T-helper 2 cell (primary cell): ENCODE data around the gene ZNF124.
"Not testable (repeated sequence)": the region's sequence is repeated elsewhere in the genome, so short reads cannot be mapped to it uniquely, and the experiment has no call there.

Experiments used
- DNase-seq, 5 experiments: peaks; one replicate each; pipeline versions ENCODE4 v3.0.0 to v3.0.0-alpha.2; 2012 to 2022
- total RNA-seq, 2 donors: gene quantifications; one replicate each; lab custom pipeline; 2026; lab: John Stamatoyannopoulos, UW

Gene ZNF124
- total RNA-seq = 15.9 to 19.6 reads per million in 2 donors

DNA sequence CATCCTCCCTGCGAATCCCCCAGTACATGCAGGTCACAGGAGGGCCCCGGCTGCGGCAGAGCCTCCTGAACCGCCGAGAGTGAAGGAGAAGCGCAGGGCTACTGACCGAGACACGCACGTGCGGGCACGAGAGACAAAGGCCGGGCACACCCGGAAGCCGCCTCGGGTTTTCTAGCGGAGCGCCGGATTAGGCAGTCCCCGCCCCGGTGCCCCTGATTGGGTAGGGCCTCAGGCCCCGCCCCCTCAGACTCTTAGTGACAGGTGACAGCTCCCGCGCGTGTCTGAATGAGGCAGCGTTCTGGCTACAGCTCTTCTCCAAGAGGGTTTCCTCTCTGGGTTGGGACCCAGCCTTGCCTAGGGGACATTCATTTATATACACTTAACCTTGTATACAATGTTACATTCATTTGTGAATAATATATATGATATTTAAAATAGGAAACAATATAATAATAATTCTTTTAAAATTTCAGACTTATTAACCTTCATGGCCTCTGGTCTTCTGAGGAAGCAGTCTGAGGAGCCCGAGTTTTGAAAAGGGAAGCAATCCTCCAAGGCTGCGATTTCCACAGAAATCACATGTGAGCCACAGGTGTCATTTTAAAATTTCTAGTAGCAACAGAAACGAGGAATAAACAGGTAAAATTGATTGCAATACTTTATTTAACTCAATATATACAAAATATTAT, at the start of gene ZNF124:
TSS of gene ZNF124 (minus strand) at position 146 of the 689 bp plus-strand sequence. CDS start at position 3, 143 bp downstream.
- peak in 1 of 5 experiments; percentile 8 for DNase-seq

DNA sequence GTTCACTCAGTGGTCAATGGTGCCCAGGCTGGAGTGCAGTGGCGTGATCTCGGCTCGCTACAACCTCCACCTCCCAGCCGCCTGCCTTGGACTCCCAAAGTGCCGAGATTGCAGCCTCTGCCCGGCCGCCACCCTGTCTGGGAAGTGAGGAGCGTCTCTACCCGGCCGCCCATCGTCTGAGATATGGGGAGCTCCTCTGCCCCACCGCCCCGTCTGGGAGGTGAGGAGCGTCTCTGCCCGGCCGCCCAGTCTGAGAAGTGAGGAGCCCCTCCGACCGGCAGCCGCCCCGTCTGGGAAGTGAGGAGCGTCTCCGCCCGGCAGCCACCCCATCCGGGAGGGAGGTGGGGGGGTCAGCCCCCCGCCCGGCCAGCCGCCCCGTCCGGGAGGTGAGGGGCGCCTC, 48.5 kb upstream of the ZNF124 start:
- DNase-seq = not testable (repeated sequence)

DNA sequence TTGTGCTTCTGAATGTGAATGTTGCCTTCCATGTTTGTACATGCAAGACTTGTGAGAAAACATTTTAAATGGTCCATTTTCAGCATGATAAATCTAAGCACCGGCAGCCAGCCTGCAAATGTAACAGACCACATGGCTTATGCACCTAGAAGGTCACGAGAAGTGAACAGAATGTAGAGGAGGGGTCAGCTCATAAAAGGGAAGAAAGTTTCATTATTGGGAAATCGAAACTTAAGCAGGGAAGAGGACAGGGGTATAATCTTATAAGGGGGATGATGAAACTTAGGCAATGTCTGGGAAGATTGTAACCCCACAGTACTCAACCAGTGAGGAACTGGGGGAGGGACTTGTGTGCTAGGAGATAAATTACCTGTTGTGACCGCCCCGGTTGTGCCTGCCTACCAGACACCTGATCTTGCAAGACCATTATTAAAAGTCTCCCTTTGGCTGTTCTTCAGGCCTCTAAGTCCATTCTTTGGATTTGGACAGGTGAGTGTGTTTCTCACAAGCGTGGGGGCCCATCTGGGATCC, 46.4 kb upstream of the ZNF124 start:
- no peak for DNase-seq

DNA sequence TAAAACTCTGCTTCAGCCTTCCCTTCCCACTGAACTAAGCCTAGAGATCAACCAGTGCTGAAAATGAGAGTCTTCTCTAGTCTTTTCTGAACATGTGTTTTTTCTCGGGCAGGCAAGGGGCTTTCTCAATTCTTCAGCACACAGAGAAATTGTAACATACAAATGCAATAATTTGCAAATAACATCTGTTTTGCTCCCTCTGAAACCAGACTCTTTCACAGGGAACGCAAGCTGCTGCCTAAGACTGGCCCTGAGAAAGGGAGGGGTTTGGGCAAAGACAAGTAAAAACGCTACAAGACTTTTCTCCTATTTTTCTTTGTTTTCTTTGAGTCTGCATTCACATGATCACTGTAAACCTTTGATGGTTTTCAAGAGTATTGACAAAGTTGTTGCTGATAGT, 44.4 kb upstream of the ZNF124 start:
- DNase-seq = no peak

DNA sequence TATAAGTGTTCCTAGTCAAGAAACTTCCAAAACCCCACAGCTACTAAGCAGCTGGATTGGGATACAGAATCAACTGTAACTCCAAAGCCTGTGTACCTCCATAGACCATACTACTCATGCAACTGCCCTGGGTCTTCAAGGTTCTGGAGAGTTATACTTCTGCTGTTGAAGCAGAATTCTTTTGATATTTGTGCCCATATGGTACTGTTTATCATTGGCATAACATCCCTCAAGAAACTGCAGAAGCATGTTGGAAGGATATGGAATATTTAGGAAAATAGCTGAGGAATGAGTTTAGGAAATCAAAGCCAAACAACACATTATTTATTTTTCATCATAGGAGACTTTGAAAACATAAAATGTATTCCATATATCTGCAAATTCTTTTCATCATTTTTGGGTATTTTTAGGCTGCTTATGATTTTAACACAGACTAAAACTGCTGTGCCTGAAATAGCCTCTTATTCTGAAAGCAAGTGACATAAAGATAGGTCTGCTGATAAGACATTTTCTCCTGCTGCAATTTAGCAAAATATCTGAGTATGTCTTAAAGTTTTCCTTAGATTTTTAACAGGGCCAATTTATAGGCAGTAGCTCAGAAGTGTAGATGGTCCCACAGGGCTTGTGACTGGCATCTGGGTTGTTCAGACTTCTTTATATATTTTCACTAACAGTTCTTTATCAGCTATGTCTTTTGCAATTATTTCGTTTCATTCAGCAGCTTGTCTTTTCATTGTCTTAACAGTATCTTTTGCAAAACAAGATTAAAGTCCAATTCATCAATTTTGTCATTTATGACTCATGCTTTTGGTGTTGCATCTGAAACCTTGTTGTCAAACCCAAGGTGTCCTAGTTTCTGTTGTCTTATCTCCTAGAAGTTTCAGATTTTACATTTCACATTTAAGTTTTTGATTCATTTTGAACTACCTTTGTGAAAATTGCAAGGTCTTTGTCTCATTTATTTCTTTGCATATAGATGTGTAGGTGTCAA, 41.1 kb upstream of the ZNF124 start:
- peak in 1 of 5 experiments; percentile 59 for DNase-seq

DNA sequence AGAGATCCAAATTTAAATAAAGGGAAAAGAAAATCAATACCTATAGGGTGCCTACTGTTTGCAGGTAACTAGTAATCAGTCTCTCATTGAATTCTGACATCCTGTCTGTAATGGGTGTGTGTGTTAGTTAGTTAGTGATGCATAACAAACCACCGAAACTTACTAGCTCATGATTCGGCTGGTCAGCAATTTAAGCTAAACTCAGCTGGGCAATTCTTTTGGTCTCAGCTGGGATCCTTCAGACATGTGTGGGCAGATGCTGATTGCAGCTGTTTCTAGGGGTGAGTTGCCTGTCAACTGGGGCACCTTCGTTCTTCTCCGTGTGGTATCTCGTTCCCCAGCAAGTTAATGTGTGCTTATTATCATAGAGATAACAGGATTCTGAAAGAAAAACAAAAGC, 40.2 kb upstream of the ZNF124 start:
- peak in 1 of 5 experiments; percentile 16 for DNase-seq

DNA sequence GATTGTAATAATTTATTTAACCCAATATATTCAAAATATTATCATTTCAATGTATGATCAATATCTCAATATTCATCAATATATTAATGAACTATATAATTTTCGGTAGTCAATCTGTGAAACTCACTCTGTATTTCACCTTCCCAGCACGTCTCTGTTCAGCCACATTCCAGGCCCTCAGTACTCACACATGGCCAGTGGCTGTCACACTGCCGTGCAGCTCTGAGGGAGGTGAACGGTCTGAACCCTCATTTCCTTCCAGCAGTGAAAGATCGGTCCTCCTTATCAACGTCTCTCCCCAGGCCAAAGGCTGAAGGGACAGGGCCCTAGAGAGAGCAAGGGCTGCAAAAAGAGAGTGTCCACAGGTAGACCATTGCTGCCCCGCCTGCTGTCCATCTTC, 39.5 kb upstream of the ZNF124 start:
- DNase-seq = no peak

DNA sequence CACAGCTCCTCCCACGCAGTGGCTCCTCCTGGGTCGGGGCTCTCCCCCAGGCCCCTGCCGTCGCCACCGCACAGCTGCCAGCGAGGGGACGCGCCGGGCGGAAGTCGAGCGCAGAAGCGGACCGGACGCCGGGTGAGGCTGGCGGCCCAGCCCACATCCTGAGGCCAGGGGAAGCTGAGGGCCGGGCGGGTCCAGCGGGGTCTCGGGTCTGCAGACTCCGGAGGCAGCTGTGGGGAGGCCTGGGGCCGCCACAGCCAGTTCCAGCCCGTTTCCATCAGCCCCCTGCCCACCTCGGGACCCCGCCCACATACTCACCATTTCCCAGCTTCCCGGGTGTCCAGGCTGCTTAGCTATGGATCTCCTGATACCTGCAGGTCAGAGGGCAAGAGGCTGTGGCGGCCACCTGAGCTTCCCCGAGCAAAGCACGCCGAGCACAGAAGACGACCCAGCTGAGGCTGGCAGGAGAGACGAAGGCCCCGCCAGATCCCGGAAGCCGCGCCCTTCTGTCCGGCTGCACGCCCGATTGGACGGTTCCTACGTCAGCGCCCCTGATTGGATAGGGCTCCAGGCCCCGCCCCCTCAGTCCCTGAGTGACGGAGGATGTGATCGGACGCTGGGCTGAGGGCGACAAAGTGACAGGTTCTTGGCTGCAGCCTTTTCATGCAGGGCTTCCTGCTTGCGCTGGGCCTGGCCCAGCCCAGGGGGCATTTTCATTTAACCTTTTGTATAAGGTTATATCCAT, 38.7 kb upstream of the ZNF124 start:
- peak; percentile 84 to 97 (median 92) for DNase-seq

DNA sequence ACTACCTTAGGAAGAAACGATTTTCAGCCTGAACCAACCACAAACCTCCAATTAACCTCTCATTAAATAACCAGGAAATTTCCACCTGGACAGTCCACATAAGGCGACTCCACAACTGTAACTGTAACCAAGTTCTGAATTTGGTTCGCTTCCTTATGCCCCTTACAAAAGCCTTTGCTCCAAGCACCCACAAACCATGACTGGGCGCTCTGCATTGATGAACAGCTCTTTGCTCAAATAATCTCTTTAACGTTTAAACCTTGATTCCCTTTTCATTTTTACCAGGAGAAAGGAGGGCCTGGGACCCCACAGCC, 38.2 kb upstream of the ZNF124 start:
- DNase-seq = no peak

DNA sequence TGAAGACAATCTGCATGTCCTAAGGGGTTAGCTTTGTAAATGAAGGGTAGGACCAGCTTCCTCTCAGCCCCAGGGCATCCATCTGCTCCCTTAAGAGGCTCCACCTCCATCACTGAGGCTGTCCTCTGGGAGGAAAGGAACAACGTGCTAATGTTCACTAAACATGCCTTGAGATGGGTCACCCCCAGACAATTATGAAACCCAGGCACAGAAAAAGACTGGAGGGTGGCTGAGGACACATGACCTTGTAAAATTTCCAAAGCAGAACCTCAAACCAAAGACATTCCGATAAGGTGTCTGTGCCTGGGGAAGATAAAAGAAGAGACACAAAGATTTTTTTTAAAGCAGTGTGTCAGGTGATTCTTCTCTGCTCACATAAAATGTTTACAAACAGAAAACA, 37.6 kb upstream of the ZNF124 start:
- peak in 1 of 5 experiments; percentile 17 for DNase-seq

DNA sequence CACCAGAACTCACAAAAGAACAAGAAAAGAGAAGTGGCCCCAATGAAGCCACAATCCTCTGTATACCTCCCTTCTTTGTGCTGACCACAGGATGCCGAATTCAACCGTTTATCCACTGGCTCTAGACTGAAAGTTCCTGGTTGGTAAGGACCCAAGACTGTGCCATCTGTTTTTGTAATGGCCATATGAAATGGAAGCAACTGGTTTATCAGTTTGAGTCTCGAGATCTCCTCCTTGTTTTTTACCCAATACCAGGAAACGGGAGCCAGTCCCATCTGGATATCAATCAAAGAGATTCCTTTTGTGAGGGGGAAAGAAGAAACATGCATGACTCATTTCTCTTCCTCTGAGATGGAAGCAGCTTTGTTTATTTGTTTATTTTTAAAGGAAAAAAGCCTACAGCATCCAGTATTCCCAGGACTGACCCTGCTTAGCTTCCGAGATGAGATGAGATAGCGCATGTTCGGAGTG, 32.4 kb upstream of the ZNF124 start:
- DNase-seq = no peak

DNA sequence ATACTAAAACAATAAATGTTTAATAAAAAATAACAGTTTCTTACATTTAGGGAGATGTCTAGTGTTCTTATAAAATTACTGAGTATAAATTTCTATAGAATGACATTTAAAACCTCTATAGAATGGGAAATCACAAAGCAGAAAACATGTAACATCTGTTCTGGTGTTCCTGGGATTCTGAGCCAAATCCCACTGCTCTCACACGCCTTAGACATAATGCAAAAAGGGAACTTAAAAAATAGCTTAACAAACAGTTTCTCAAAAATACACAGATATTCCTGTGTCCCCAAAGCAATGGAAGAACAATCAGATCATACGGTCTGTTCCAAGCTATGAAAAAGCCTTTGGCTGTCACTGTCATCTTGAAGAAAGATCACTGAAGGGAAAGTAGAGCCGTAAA, 27.0 kb upstream of the ZNF124 start:
- no peak for DNase-seq

DNA sequence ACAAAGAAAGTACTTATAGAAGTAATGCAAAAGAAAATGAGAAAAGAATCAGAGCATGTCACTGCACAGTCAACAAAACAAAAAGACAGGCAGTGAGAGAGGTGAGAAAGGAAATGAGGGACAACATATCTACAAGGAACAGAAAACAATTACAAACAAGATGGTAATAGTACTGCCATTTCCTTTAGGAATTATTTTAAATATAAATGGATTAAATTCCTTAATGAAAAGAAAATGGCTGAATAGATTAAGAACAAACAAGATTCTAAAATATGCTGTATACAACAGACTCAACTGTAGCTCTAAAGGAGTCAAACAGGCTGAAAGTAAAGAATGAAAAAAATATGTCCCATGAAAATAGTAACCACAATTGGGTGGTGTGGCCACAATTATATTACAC, 22.1 kb upstream of the ZNF124 start:
- no peak for DNase-seq

DNA sequence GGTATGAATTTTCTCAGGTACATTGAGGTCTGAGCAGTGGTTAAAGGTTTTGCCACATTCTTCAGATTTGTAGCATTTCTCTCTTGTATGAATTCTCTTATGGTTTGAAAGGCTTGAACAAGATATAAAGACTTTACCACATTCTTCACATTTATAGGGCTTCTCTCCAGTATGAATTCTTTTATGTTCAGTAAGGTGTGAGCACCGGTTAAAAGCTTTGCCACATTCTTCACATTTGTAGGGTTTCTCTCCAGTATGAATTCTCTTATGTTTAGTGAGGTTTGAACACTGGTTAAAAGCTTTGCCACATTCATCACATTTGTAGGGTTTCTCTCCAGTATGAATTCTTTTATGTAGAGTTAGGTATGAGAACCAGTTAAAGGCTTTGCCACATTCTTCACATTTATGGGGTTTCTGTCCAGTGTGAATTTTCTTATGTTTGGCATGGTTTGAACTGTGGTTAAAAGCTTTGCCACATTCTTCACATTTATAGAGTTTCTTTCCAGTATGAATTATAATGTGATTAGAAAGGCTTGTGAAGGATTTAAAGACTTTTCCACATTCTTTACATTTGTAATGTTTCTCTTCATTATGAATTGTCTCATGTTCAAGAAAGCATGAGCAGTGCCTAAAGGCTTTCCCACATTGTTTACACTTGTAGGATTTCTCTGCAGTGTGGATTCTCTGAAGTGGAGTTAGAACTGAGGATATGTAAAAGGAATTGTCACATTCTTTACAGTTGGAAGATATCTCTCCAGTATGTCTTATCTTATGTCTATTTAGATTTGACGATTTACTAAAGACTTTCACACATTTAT, 18.4 kb upstream of the ZNF124 start:
- no peak for DNase-seq

DNA sequence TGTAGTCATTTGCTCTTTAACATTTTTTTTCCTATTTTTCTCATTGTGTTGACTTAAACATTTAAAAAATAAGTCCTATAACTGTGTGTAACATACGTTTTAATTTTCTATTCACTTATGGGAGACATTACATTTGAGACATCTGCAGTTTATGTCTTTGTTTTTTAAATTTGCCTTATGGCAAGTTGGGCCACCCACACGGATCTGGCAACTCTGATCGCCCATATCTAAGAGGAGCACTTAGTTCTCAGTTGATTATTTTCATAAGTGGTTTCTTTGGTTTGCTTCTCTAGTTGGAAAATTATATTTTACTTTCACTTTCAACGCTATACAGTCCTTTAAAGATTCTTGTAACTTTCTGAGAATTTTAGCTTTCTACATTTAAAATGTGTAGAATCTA, 13.8 kb upstream of the ZNF124 start:
- no peak for DNase-seq

DNA sequence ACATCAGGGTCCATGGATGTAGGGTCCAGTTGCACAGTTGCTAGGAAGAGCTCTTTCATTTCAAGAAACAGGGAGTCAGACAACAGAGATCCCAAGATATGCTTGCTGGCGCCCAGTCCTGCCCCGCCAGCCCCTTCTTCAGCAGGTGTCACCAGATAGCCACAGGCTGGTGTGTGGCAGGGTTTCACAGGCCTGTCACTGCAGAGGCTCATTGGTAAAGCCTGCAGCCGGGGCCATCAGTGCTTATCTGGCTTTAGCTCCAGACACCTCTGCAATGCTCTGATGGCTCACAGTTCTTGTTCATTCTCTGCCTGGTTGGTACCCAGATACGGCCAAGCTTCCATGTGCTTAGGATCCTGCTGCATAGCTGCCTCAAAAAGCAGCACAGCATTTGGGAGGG, 12.4 kb upstream of the ZNF124 start:
- DNase-seq = no peak

DNA sequence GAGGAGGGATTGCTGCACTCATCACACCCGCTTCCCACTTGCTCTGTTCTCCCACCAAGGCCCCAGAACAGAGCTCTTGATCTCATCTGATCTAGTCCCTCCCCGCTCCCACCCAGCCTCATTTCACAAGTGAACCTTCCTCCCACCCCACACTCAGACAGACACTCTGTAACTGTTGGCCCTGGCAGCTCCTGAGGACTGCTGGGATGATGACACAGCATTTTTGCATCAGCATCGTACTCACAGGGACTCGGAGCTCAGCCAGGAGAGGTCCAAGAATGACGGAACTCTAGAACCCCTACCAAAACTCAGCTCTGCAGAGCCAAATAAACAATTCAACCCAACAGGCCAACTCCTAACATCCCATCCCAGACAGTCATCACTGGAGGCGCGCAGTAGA, 11.2 kb upstream of the ZNF124 start:
- DNase-seq = no peak

DNA sequence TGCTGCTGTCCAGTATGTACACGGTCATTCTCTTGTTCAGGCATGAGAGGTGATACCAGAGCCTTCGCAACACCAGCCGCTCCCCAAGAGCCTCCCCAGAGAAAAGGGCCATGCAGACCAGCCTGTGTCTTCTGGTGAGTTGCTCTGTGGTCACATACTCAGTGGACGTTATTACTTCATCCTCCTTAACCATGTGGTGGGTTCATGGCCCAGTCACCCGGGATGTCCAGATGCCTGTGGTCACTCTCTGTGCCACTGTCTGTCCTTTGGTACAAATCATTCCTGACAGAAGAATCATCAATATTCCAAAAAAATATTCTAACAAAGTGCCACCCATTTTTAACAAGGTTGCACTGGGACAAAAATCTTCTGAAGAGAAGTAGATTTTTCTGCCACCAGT, 8.8 kb upstream of the ZNF124 start:
- DNase-seq = no peak

DNA sequence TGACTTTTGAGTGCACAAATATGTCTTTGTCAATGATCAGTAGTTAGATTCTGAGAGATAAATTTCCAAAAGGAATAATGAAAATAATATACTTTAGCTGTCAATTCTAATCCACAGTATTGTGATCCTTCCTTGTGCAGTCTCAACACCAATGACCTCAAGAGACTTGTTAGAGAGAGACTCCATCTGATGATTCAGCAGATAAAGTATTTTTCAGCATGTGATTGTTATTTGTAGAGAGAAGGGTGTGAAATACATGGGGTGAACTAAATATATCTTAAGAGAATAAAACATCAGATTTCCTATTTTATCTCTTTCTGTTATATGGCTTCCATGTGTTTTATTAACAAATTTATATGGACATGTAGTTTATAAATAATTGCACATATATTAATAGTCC, 5.9 kb upstream of the ZNF124 start:
- no peak for DNase-seq

DNA sequence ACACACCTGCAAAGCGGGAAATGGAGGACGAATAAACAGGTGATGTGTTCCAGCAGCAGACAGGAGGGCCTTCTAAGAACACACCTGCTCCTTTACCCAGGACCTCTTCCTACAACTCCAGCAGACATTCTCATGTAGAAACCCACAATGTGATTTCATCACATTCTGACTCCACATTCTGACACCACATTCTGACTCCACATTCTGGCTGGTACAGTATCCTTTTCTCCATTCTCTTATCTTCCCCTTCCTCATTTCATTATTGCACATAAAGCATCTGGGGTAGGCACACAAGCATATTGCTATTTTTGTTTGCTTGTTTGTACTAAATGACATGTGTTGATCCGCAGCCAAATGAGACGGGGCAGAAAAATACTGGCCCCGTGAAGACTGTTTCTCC, 3.6 kb upstream of the ZNF124 start:
- DNase-seq = no peak

DNA sequence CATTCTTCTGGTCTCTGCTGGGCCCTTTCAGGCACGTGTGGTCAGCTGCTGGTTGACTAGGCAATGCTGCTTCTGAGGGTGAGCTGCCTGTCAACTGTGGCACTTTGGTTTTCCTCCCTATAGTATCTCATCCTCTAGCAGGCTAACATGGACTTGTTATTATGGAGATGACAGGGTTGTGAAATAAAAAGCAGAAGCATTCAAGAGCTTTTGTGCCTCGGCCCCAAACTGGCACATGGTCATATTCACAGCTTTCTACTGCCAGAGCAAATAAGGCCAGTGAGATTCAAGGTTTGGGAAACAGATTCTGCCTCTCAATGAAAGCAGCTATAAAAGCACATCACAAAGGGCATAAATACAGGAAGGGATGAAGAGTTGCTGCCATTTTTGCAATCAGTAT, 1.6 kb upstream of the ZNF124 start:
- no peak for DNase-seq

DNA sequence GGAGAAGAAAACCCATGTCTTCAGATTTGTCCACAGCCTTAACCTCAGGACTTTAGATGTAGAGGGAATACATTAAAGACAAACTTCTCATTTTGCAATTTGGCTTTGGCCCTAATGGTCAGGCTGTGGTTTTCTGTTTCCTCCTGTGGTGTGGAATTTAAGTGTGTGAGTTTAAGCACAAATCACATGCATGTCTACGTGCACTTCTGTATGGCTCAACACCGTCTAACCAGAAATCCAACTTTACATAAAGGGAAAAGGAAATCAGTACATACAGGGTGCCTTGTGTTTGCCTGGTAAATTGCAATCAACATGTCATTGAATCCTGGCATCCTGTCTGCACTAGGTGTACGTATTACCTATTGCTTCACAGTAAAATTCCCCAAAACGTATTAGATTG, 1.2 kb upstream of the ZNF124 start:
- DNase-seq = no peak
